PC-3 (cell line): ENCODE measurements around the gene TICRR.

Source experiments
- CTCF ChIP-seq: fragments of 300-600 bp; sonication (generic); conservative IDR thresholded peaks from 2 replicates; pipeline ENCODE4 v1.5.1; 2017; ENCODE audit warnings: antibody characterized with exemption, low read depth, mild to moderate bottlenecking, low read length
- EZH2 ChIP-seq: fragments of 300-600 bp; sonication (generic); IDR thresholded peaks from one replicate; pipeline ENCODE4 v1.6.1; 2017; ENCODE audit warnings: antibody characterized with exemption, mild to moderate bottlenecking, low read length; ENCODE audit not compliant: unreplicated experiment
- EZH2phosphoT487 ChIP-seq: fragments of 300-600 bp; sonication (generic); IDR thresholded peaks from 2 replicates; pipeline ENCODE4 v1.6.1; 2018; ENCODE audit warnings: mild to moderate bottlenecking, antibody characterized with exemption, low read length, borderline replicate concordance

- TF ChIP-seq CTCF (peak; percentile 87), EZH2 (no peak), EZH2phosphoT487 (no peak)
These were observed 18.6 kb upstream of the TICRR start for GRCh38 chr15:89556413-89557262.
